GM23248 (cell line): ENCODE results near the gene CCDC8. TPM values are rescaled to one million over a fixed set of nuclear protein-coding genes. Genes with fewer than 3 reads are reported as not detected.

Experiments used
- DNase-seq: peaks from one replicate; pipeline ENCODE4 v3.0.0-alpha.2; 2015
- H2AFZ ChIP-seq: fragments of 200-600 bp; sonication (generic); 2 replicates; pipeline ENCODE4 v1.6.1; 2016; ENCODE audit warnings: antibody characterized with exemption
- H3F3A ChIP-seq: fragments of 200-600 bp; sonication (generic); 2 replicates; pipeline ENCODE4 v1.6.1; 2016; ENCODE audit warnings: mild to moderate bottlenecking, antibody characterized with exemption, mixed run types; ENCODE audit not compliant: insufficient read depth
- H3K27ac ChIP-seq: fragments of 200-600 bp; sonication (generic); 2 replicates; pipeline ENCODE4 v1.5.1; 2016; ENCODE audit warnings: mild to moderate bottlenecking
- H3K27me3 ChIP-seq: fragments of 200-600 bp; sonication (generic); replicated peaks from 2 replicates; pipeline ENCODE4 v1.6.1; 2016; ENCODE audit warnings: mild to moderate bottlenecking; ENCODE audit not compliant: insufficient read depth
- H3K36me3 ChIP-seq: fragments of 200-600 bp; sonication (generic); 2 replicates; pipeline ENCODE4 v1.6.1; 2016; ENCODE audit warnings: low read depth, mild to moderate bottlenecking
- H3K4me1 ChIP-seq: fragments of 200-600 bp; sonication (generic); 2 replicates; pipeline ENCODE4 v1.6.1; 2016; ENCODE audit warnings: mild to moderate bottlenecking; ENCODE audit not compliant: insufficient read depth
- H3K4me2 ChIP-seq: fragments of 200-600 bp; sonication (generic); one replicate; pipeline ENCODE4 v1.6.1; 2016; ENCODE audit warnings: mild to moderate bottlenecking; ENCODE audit not compliant: unreplicated experiment
- H3K4me3 ChIP-seq: fragments of 200-600 bp; sonication (generic); 2 replicates; pipeline ENCODE4 v1.5.1; 2016; ENCODE audit warnings: mild to moderate bottlenecking
- H3K79me2 ChIP-seq: fragments of 200-600 bp; sonication (generic); 2 replicates; pipeline ENCODE4 v1.6.1; 2016; ENCODE audit warnings: mild to moderate bottlenecking; ENCODE audit not compliant: insufficient read depth
- H3K9ac ChIP-seq: fragments of 200-600 bp; sonication (generic); 2 replicates; pipeline ENCODE4 v1.6.1; 2016; ENCODE audit warnings: mild to moderate bottlenecking
- H3K9me2 ChIP-seq: fragments of 200-600 bp; sonication (generic); 2 replicates; pipeline ENCODE4 v1.6.1; 2016; ENCODE audit warnings: mixed run types, mild to moderate bottlenecking, moderate library complexity; ENCODE audit not compliant: insufficient read depth
- H3K9me3 ChIP-seq: fragments of 200-600 bp; sonication (generic); one replicate; pipeline ENCODE4 v1.6.1; 2017; ENCODE audit warnings: low read depth
- H4K20me1 ChIP-seq: fragments of 200-600 bp; sonication (generic); 2 replicates; pipeline ENCODE4 v1.6.0; 2016; ENCODE audit not compliant: insufficient read depth
- EZH2 ChIP-seq: fragments of 200-600 bp; sonication (generic); IDR thresholded peaks from 2 replicates; pipeline ENCODE4 v1.6.1; 2018; ENCODE audit warnings: antibody characterized with exemption, mild to moderate bottlenecking; ENCODE audit not compliant: insufficient read depth, poor library complexity, severe bottlenecking
- EZH2phosphoT487 ChIP-seq: fragments of 200-600 bp; sonication (generic); IDR thresholded peaks from 2 replicates; pipeline ENCODE4 v1.6.1; 2018; ENCODE audit warnings: antibody characterized with exemption, moderate library complexity, mild to moderate bottlenecking, low read depth; ENCODE audit not compliant: insufficient read depth
- WGBS, 2 experiments: methylation state at CpG; one replicate each; pipeline ENCODE4 v1.1.6; 2015 to 2017; ENCODE audit warnings: low lambda C conversion rate in 2 of 2, low coverage in 1 of 2; ENCODE audit errors: missing lambda C conversion rate in 2 of 2; 5-methylcytosine and 5-hydroxymethylcytosine counted together
- in situ Hi-C: fragments of 300-500 bp; cut with MboI; formaldehyde crosslinking; loops from 2 replicates; pipeline ENCODE4 v1.15.0; 2020
- polyA plus RNA-seq: library from polyadenylated mRNA; unstranded; fragments of >200 nt; fragmentation: Nextera tagmentation; extraction: Ambion mirVana; gene quantifications from 2 replicates; pipeline ENCODE4 v1.2.1, GENCODE V29; 2016
- total RNA-seq: library from RNA; depleted of rRNA; stranded (reverse); fragments of >200 nt; shearing (Covaris generic); gene quantifications from 2 replicates; pipeline ENCODE4 v1.2.3, GENCODE V29; 2014

CCDC8 gene
- total and polyA plus RNA-seq, 2 experiments from 2014 or later, result 6.0 to 10.1 TPM

GRCh38 chr19:46431824-46432223, 18.5 kb upstream of the CCDC8 start:
- Histone ChIP-seq H3K27me3 (peaks cover 4% of the 10 kb centered on the region), H3K36me3 (no peaks in the 10 kb centered on the region), H3K9ac (no peak overlapping the region), H3K4me3 (no peak overlapping the region), H3K79me2 (no peaks in the 10 kb centered on the region), H2AFZ (no peak overlapping the region), H3K27ac (no peak overlapping the region), H3F3A (no peaks in the 10 kb centered on the region), H4K20me1 (no peaks in the 10 kb centered on the region), H3K9me2 (no peaks in the 10 kb centered on the region), H3K9me3 (no peaks in the 10 kb centered on the region), H3K4me2 (no peak overlapping the region), H3K4me1 (peaks cover 2% of the 10 kb centered on the region; the same call in 1 of the 2 replicates)
- no peak for TF ChIP-seq EZH2
- TF ChIP-seq EZH2phosphoT487, result no peak
- in situ Hi-C loops, result no loop called here
- 27 to 37% methylated on average over 9 to 10 of the region's 10 CpGs for WGBS, 2 experiments
- DNase-seq, result no peak

- Histone ChIP-seq H3K4me2 (no peak overlapping the region), H3K4me3 (no peak overlapping the region), H3K27ac (no peak overlapping the region), H3K79me2 (no peaks in the 10 kb centered on the region), H2AFZ (no peak overlapping the region), H3K4me1 (peaks cover 11% of the 10 kb centered on the region; the same call in 1 of the 2 replicates), H3K9ac (no peak overlapping the region), H3K9me2 (no peaks in the 10 kb centered on the region), H3K27me3 (no peaks in the 10 kb centered on the region; the same call in none of the 2 replicates), H3F3A (no peaks in the 10 kb centered on the region), H3K36me3 (no peaks in the 10 kb centered on the region), H4K20me1 (no peaks in the 10 kb centered on the region), H3K9me3 (no peaks in the 10 kb centered on the region)
- TF ChIP-seq EZH2phosphoT487, result no peak
- no peak for TF ChIP-seq EZH2
- WGBS, 2 experiments, result 51 to 64% methylated on average over 4 of the region's 4 CpGs
- DNase-seq, result no peak
- in situ Hi-C loops, result no loop called here
Observed at GRCh38 chr19:46429999-46430398, 16.6 kb upstream of the CCDC8 start.

- no peak for TF ChIP-seq EZH2
- Histone ChIP-seq H3K9me2 (no peaks in the 10 kb centered on the region), H3K27me3 (no peaks in the 10 kb centered on the region; the same call in none of the 2 replicates), H3K4me1 (peaks cover 11% of the 10 kb centered on the region; the same call in 1 of the 2 replicates), H4K20me1 (no peaks in the 10 kb centered on the region), H3F3A (no peaks in the 10 kb centered on the region), H3K9ac (no peak within 1 kb of the TSS), H3K79me2 (no peaks in the 10 kb centered on the region), H3K4me2 (peak within 1 kb of the TSS; percentile 52), H3K4me3 (peak within 1 kb of the TSS; percentile 40; the same call in 1 of the 2 replicates), H3K9me3 (no peaks in the 10 kb centered on the region), H3K36me3 (no peaks in the 10 kb centered on the region), H2AFZ (no peak within 1 kb of the TSS), H3K27ac (no peak within 1 kb of the TSS)
- in situ Hi-C loops, result no loop called here
- 28 to 36% methylated on average over 46 to 48 of the region's 52 CpGs for WGBS, 2 experiments
- peak; percentile 78 for DNase-seq
Observed at GRCh38 chr19:46428239-46429135, 15.1 kb upstream of the CCDC8 start, which contains the start of gene PNMA8C. TSS of gene PNMA8C (minus strand) at chr19:46428936. CDS start at chr19:46428359, 577 bp downstream.

GRCh38 chr19:46427518-46428045, 14.2 kb upstream of the CCDC8 start:
- no peak for TF ChIP-seq EZH2phosphoT487
- no peak overlapping the region for H2AFZ ChIP-seq
- no peaks in the 10 kb centered on the region for H3F3A ChIP-seq
- H3K27ac ChIP-seq, result no peak overlapping the region
- no peaks in the 10 kb centered on the region for H3K9me3 ChIP-seq
- H3K9me2 ChIP-seq, result no peaks in the 10 kb centered on the region
- no peaks in the 10 kb centered on the region; the same call in 1 of the 2 replicates for H3K27me3 ChIP-seq
- H3K4me1 ChIP-seq, result peaks cover 11% of the 10 kb centered on the region; the same call in 1 of the 2 replicates
- H3K9ac ChIP-seq, result no peak overlapping the region
- no peaks in the 10 kb centered on the region for H3K36me3 ChIP-seq
- no peak for DNase-seq
- in situ Hi-C loops, result no loop called here
- no peaks in the 10 kb centered on the region for H4K20me1 ChIP-seq
- H3K79me2 ChIP-seq, result no peaks in the 10 kb centered on the region
- WGBS, 2 experiments, result 69 to 80% methylated on average over 16 to 17 of the region's 17 CpGs
- no peak overlapping the region for H3K4me2 ChIP-seq
- no peak overlapping the region for H3K4me3 ChIP-seq
